ENCODE measurements around the gene CCDC9B. TPM values are rescaled to one million over a fixed set of nuclear protein-coding genes. Genes with fewer than 3 reads are reported as not detected.
A peak's percentile ranks its signal among the peaks of the same experiment; 100 is the strongest.

Gene CCDC9B
- total and polyA plus RNA-seq, 11 donors = 38.0 to 165 (median 119) TPM

DNA sequence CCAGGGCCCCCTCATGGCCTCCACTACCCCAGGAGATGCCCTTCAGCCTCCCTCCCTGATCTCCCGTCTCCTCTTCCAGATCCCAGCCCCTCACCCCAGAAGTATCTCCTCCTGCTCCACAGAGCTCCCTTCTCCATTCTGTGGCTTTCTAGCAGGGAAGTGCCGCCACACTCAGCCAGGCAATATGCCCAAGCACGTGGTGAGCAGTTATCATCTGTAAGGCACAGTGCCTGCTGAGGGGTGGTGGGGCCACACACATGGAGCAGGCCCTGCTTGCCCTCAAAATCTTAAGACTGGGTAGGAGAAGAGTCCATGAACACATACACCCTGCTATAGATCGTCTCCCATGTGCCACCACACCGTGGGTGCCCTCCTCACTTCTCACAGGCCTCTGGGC, 7.7 kb upstream of the CCDC9B start:
- TF ChIP-seq, protein P1, sequence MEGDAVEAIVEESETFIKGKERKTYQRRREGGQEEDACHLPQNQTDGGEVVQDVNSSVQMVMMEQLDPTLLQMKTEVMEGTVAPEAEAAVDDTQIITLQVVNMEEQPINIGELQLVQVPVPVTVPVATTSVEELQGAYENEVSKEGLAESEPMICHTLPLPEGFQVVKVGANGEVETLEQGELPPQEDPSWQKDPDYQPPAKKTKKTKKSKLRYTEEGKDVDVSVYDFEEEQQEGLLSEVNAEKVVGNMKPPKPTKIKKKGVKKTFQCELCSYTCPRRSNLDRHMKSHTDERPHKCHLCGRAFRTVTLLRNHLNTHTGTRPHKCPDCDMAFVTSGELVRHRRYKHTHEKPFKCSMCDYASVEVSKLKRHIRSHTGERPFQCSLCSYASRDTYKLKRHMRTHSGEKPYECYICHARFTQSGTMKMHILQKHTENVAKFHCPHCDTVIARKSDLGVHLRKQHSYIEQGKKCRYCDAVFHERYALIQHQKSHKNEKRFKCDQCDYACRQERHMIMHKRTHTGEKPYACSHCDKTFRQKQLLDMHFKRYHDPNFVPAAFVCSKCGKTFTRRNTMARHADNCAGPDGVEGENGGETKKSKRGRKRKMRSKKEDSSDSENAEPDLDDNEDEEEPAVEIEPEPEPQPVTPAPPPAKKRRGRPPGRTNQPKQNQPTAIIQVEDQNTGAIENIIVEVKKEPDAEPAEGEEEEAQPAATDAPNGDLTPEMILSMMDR (IDR thresholded peaks at IDR 0.05) = no peak
- no peak for TF ChIP-seq POLR2A (IDR thresholded peaks at IDR 0.05)
- H3K36me3 ChIP-seq = no peaks in the 10 kb centered on the region
- 70 to 79% (median 75%) methylated on average over 5 of the region's 5 CpGs for WGBS, 4 donors
- peak in 2 of 4 donors; percentile 9 to 38 for ATAC-seq
- H3K27me3 ChIP-seq = no peaks in the 10 kb centered on the region
- peak in 1 of 5 donors; percentile 49 for DNase-seq
- no peaks in the 10 kb centered on the region for H3K9me3 ChIP-seq
- peaks cover 0 to 24% (median 13%) of the 10 kb centered on the region in 12 donors for H3K4me1 ChIP-seq
- intact Hi-C loops (cut with DNase I) = no loop called here
- H3K4me3 ChIP-seq = no peak overlapping the region
- H3K27ac ChIP-seq = no peak overlapping the region

DNA sequence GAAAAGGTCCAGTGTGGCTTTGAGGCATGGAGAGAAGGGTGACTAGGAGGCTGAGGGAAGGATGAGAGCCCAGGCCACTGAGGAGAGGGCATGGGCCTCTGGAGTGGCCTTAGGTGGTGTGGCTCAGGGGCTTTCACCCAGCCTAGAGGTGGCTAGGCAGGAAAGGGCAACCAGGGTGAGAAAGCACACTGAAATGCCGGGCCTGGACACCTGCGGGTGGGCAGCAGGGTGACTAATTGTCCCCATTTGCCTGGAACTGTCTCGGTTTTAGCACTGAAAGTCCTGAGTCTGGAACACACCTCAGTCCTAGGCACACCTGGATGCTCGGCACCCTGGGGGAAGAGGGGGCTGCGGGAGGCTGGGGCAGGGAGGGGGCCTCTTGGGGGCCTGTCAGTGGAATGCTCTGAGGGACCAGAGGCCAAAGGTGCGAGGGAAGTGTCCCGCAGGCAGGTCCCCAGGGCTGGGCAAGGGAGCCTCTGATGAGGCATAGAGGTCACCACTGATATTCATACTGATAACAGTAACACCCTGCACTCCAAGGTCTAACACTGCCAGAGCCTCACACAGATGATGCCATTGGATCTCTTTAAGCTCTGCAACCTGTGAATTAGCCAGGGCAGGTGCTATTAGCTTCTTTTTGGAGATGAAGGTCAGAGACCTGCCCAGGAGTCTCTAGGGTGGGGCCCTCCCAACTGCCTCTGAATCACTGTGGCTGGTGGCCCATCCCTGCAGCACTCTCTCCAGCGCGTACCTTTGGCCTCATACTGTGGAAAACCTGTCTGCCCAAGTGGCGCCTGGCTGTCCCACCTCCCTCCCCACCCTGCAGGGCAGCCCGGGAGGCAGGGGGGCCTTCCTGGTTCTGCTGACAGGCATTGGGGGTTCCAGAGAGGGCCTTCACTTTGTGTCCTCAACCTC, 7.1 kb upstream of the CCDC9B start:
- ATAC-seq (no peak), DNase-seq (peak in 1 of 5 donors; percentile 33)
- no peak overlapping the region for H3K4me3 ChIP-seq
- peaks cover 3 to 30% (median 15%) of the 10 kb centered on the region in 12 donors for H3K4me1 ChIP-seq
- WGBS, 4 donors = 89 to 93% (median 89%) methylated on average over 8 to 11 of the region's 11 CpGs
- H3K9me3 ChIP-seq = no peaks in the 10 kb centered on the region
- H3K36me3 ChIP-seq = no peaks in the 10 kb centered on the region
- no peaks in the 10 kb centered on the region for H3K27me3 ChIP-seq
- TF ChIP-seq POLR2A (IDR thresholded peaks at IDR 0.05) = no peak
- TF ChIP-seq, protein P1 (IDR thresholded peaks at IDR 0.05) = no peak
- no peak overlapping the region for H3K27ac ChIP-seq
- intact Hi-C loops (cut with DNase I) = no loop called here

DNA sequence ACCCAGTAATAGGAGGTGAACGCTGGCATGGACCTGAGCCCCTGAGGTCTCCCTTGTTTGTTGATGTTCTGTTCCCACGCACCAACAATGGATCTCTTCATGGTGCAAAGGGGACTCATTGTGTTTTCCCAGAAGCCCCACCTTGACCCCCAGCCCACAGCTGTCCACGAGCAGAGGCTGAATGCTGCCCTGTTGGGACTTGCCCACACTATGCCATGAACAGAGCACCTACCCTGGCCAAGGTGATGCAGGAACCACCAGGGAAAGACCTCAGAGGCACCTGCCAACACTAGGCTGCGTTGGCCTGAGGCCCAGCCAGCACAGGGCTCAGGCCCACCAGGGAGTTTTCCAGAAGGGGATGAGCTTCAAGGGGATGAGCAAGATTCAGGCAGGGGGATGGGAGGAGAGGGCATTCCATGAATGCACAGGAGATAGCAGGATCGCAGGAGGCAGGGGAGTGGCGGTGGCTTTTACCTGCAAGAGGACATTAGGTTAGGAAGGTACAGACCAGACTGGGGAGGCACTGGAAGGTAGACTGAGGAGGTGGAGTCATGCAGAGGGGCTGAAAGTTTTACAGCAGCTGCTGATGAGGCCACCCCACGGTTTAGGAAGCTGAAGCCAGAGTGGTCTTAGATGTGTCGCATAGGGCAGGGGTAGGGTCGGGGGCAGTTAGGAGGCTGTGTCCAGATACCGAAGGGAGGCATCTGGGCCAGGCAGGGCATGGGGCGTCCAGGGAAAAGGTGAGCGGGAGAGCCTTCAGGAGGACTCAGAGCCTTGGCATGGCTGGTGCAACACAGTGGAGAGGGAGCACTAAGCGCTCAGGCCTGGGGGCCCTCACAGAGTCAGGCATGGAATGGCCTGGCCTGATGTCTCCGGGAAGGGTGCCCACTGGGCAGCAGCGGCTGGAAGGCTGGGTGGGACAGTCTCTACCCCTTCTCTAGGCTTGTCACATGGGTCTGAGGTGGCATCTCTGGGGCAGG, 6.1 kb upstream of the CCDC9B start:
- intact Hi-C loops (cut with DNase I) = no loop called here
- no peaks in the 10 kb centered on the region for H3K27me3 ChIP-seq
- no peaks in the 10 kb centered on the region for H3K9me3 ChIP-seq
- DNase-seq (peak in 1 of 5 donors; percentile 59), ATAC-seq (no peak)
- TF ChIP-seq, protein P1 (IDR thresholded peaks at IDR 0.05) = no peak
- no peak for TF ChIP-seq POLR2A (IDR thresholded peaks at IDR 0.05)
- no peaks in the 10 kb centered on the region for H3K36me3 ChIP-seq
- H3K4me1 ChIP-seq = peaks cover 7 to 36% (median 19%) of the 10 kb centered on the region in 12 donors
- no peak overlapping the region for H3K4me3 ChIP-seq
- no peak overlapping the region for H3K27ac ChIP-seq
- 87 to 91% (median 88%) methylated on average over 14 to 15 of the region's 15 CpGs for WGBS, 4 donors
